ENCODE measurements around the gene SLC8A1. TPM values are rescaled to one million over a fixed set of nuclear protein-coding genes. Genes with fewer than 3 reads are reported as not detected.

The SLC8A1 gene
- total RNA-seq, 4 donors from 2014 or later = 2.2 to 45.0 (median 9.6) TPM

DNA sequence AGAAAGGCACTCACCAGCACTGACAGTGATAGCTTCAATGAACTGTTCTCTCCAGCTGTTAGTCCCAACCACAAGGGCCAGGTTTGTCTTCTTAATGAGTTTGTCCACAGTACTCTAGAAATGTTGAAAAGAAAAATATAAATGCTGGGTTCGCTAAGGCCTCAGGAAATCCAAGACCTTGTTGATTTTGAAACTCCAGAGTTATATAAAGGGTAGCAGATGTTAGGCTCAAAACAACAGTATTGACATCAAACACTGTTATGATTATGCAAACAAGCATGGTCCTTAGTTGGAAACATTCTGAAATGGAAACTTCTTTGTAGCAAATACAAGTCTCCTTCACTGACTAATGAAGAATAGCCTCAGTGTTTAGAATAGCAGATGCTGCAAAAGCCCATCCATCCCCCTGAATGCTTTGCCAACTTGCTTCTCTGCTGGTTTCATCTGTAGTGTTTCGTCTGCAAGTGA lies 291.1 kb downstream of the SLC8A1 start:
- Histone ChIP-seq H3K27me3 (no peaks in the 10 kb centered on the region), H3K9me3 (no peaks in the 10 kb centered on the region), H3K4me3 (no peak overlapping the region), H3K4me1 (peaks cover 0 to 15% (median 9%) of the 10 kb centered on the region in 3 donors), H3K36me3 (no peaks in the 10 kb centered on the region), H3K27ac (no peak overlapping the region)
- intact Hi-C loops (cut with DNase I) = no loop called here
- TF ChIP-seq POLR2A (IDR thresholded peaks at IDR 0.05) = no peak
- TF ChIP-seq, protein P1, sequence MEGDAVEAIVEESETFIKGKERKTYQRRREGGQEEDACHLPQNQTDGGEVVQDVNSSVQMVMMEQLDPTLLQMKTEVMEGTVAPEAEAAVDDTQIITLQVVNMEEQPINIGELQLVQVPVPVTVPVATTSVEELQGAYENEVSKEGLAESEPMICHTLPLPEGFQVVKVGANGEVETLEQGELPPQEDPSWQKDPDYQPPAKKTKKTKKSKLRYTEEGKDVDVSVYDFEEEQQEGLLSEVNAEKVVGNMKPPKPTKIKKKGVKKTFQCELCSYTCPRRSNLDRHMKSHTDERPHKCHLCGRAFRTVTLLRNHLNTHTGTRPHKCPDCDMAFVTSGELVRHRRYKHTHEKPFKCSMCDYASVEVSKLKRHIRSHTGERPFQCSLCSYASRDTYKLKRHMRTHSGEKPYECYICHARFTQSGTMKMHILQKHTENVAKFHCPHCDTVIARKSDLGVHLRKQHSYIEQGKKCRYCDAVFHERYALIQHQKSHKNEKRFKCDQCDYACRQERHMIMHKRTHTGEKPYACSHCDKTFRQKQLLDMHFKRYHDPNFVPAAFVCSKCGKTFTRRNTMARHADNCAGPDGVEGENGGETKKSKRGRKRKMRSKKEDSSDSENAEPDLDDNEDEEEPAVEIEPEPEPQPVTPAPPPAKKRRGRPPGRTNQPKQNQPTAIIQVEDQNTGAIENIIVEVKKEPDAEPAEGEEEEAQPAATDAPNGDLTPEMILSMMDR (IDR thresholded peaks at IDR 0.05) = no peak
- DNase-seq = no peak
- WGBS, 2 donors = 62 to 89% methylated on average over 2 of the region's 2 CpGs

DNA sequence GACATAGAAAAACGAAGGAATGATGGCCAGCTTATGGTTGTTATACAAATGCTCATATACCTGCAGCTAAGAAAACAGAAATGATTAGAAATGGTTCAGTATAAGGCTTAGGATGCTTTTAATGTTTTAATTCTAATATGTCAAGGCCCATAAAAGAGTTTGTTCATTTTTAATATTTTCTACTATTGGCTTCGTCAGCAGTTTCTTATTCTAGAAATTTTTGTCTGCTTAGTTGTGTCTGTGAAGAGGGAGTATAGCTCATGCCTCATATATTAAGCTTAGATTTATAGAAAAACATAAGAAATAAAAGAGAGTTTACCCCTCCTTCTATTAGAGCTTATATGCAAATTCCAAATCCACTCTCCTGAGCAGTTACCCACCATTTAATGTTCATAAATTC lies 292.6 kb downstream of the SLC8A1 start:
- H3K27ac ChIP-seq = no peak overlapping the region
- 78 to 89% methylated on average over 2 of the region's 2 CpGs for WGBS, 2 donors

DNA sequence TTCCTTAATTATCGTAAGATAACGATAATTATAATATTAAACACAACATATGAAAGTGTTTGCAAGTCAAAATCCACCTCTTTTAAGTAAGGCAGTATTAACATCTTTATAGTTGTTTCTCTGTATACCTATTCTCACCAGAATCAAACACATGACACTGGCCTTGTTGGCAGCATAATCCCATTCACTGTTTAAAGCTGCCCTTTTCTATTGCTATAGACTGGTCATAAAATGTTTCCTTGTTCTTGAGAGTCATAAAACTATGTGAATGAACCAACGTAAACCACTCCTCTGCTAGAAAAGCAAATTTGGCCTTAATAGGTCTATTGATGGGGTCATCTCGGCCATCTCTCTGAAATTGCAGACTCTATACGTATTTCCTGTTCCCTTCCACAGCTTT lies 293.1 kb downstream of the SLC8A1 start:
- Histone ChIP-seq H3K27me3 (no peaks in the 10 kb centered on the region), H3K36me3 (no peaks in the 10 kb centered on the region), H3K4me3 (no peak overlapping the region), H3K27ac (no peak overlapping the region), H3K4me1 (no peaks in the 10 kb centered on the region), H3K9me3 (no peaks in the 10 kb centered on the region)
- intact Hi-C loops (cut with DNase I) = no loop called here
- TF ChIP-seq, protein P1 (IDR thresholded peaks at IDR 0.05) = no peak
- TF ChIP-seq POLR2A (IDR thresholded peaks at IDR 0.05) = no peak
- DNase-seq = no peak
- WGBS, 2 donors = 90 to 94% methylated on average over 5 of the region's 5 CpGs

More for the DNA sequence above, 292.6 kb downstream of the SLC8A1 start:
- Histone ChIP-seq H3K4me3 (no peak overlapping the region), H3K36me3 (no peaks in the 10 kb centered on the region), H3K4me1 (peaks cover 0 to under 1% (median 0%) of the 10 kb centered on the region in 3 donors), H3K27me3 (no peaks in the 10 kb centered on the region), H3K9me3 (no peaks in the 10 kb centered on the region)
- intact Hi-C loops (cut with DNase I) = no loop called here
- TF ChIP-seq, protein P1 (IDR thresholded peaks at IDR 0.05) = no peak
- TF ChIP-seq POLR2A (IDR thresholded peaks at IDR 0.05) = no peak
- no peak for DNase-seq

GRCh38 chr2:40155728-40156127 lies 296.2 kb downstream of the SLC8A1 start:
- H3K27me3 ChIP-seq = no peaks in the 10 kb centered on the region
- no peaks in the 10 kb centered on the region for H3K9me3 ChIP-seq
- no peak overlapping the region for H3K27ac ChIP-seq
- intact Hi-C loops (cut with DNase I) = no loop called here
- no peaks in the 10 kb centered on the region for H3K36me3 ChIP-seq
- WGBS, 2 donors = 56 to 73% methylated on average over 2 of the region's 2 CpGs
- DNase-seq = no peak
- TF ChIP-seq POLR2A (IDR thresholded peaks at IDR 0.05) = no peak
- TF ChIP-seq, protein P1 (IDR thresholded peaks at IDR 0.05) = no peak
- no peak overlapping the region for H3K4me3 ChIP-seq
- H3K4me1 ChIP-seq = no peaks in the 10 kb centered on the region

DNA sequence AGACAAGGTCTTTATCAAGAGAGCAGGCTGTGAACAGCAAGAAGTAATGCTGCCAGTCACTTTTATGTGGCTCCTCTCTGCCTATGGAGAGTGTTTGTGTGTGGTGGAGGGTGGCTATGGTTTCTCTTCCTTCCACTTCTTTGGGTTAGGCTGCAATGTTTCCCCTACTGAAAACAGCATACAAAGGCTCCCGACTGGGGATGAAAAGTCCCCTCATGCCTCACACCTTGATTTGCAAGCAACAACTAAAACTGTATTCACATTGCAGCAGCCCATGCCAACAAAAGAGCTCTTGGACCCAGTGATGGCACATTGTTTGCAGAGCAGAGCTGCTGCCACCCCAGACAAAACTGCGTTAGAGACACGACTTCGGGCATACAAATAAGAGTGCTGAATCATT lies 301.6 kb downstream of the SLC8A1 start:
- no peak for DNase-seq
- TF ChIP-seq POLR2A (IDR thresholded peaks at IDR 0.05) = no peak
- TF ChIP-seq, protein P1 (IDR thresholded peaks at IDR 0.05) = no peak
- Histone ChIP-seq H3K4me1 (no peaks in the 10 kb centered on the region), H3K36me3 (no peaks in the 10 kb centered on the region), H3K27ac (no peak overlapping the region), H3K9me3 (no peaks in the 10 kb centered on the region), H3K27me3 (no peaks in the 10 kb centered on the region), H3K4me3 (no peak overlapping the region)
- intact Hi-C loops (cut with DNase I) = no loop called here
- 65 to 78% methylated on average over 4 of the region's 4 CpGs for WGBS, 2 donors
